CD14-positive monocyte (primary cell): ENCODE measurements around the gene IGF2R. TPM values are rescaled to one million over a fixed set of nuclear protein-coding genes. Genes with fewer than 3 reads are reported as not detected.

Source experiments
- DNase-seq, 3 donors: peaks; one replicate each; pipeline ENCODE4 v3.0.0-alpha.2; 2011 to 2022
- H2AFZ ChIP-seq: 2 replicates; pipeline ENCODE4 v1.6.0; 2012; ENCODE audit warnings: mild to moderate bottlenecking, low read depth, low read length, inconsistent platforms; ENCODE audit not compliant: insufficient read depth, poor library complexity, severe bottlenecking
- H3K27ac ChIP-seq, 2 donors: 1 replicate in 1 of 2; 2 replicates in 1 of 2; pipeline ENCODE4 v1.5.1; 2012 to 2013; ENCODE audit warnings: low read length in 2 of 2, control low read depth in 1 of 2, inconsistent platforms in 1 of 2, low read depth in 1 of 2, mild to moderate bottlenecking in 1 of 2
- H3K27me3 ChIP-seq, 2 donors: one replicate each; pipeline versions ENCODE4 v1.6.0 to v1.6.1; 2011 to 2013; ENCODE audit warnings: low read length in 2 of 2; ENCODE audit not compliant: control insufficient read depth in 2 of 2, insufficient read depth in 2 of 2
- H3K36me3 ChIP-seq, 2 donors: replicated peaks in 1 of 2; 1 replicate in 1 of 2; 2 replicates in 1 of 2; pipeline versions ENCODE4 v1.5.1 to v1.6.1; 2012 to 2013; ENCODE audit warnings: low read length in 2 of 2, control low read depth in 1 of 2, inconsistent platforms in 1 of 2, mild to moderate bottlenecking in 1 of 2; ENCODE audit not compliant: insufficient read depth in 2 of 2, control insufficient read depth in 1 of 2
- H3K4me1 ChIP-seq, 2 donors: 1 replicate in 1 of 2; 2 replicates in 1 of 2; pipeline versions ENCODE4 v1.5.1 to v1.6.1; 2012 to 2013; ENCODE audit warnings: low read length in 2 of 2, control low read depth in 1 of 2, inconsistent platforms in 1 of 2, mild to moderate bottlenecking in 1 of 2, moderate library complexity in 1 of 2; ENCODE audit not compliant: insufficient read depth in 2 of 2, control insufficient read depth in 1 of 2
- H3K4me2 ChIP-seq: replicated peaks from 2 replicates; pipeline ENCODE3; 2012; ENCODE audit warnings: low read length, moderate library complexity, mild to moderate bottlenecking; ENCODE audit not compliant: poor library complexity, severe bottlenecking; ENCODE audit errors: extremely low read depth
- H3K4me3 ChIP-seq, 3 experiments: fragments of 200-600 bp in 1 of 3; sonication (generic) in 1 of 3; replicated peaks in 1 of 3; 1 replicate in 2 of 3; 2 replicates in 1 of 3; pipeline ENCODE4 v1.5.1; 2011 to 2013; ENCODE audit warnings: low read length in 3 of 3, mild to moderate bottlenecking in 3 of 3, control low read depth in 2 of 3, low read depth in 2 of 3, inconsistent platforms in 1 of 3, moderate library complexity in 1 of 3
- H3K79me2 ChIP-seq: 2 replicates; pipeline ENCODE4 v1.6.0; 2012; ENCODE audit warnings: mild to moderate bottlenecking, control low read depth, inconsistent platforms, low read length, moderate library complexity; ENCODE audit not compliant: insufficient read depth
- H3K9ac ChIP-seq: 2 replicates; pipeline ENCODE4 v1.6.0; 2017; ENCODE audit warnings: low read length, mild to moderate bottlenecking; ENCODE audit not compliant: insufficient read depth, poor library complexity, severe bottlenecking
- H3K9me3 ChIP-seq, 2 donors: replicated peaks in 1 of 2; 1 replicate in 1 of 2; 2 replicates in 1 of 2; pipeline versions ENCODE4 v1.5.1 to v1.6.1; 2012 to 2013; ENCODE audit warnings: low read length in 2 of 2, control low read depth in 1 of 2; ENCODE audit not compliant: control insufficient read depth in 1 of 2, insufficient read depth in 1 of 2
- H4K20me1 ChIP-seq: 2 replicates; pipeline ENCODE4 v1.6.0; 2012; ENCODE audit warnings: mild to moderate bottlenecking, low read length, control low read depth, moderate library complexity; ENCODE audit not compliant: insufficient read depth
- H3K27ac Mint-ChIP-seq, 7 donors: one replicate each; pipeline ENCODE4 v1.8.0; 2020; ENCODE audit warnings: mild to moderate bottlenecking in 7 of 7, mixed read lengths in 7 of 7, moderate library complexity in 6 of 7, inconsistent platforms in 2 of 7
- H3K27me3 Mint-ChIP-seq, 3 donors: one replicate each; pipeline ENCODE4 v1.8.0; 2021 to 2022; ENCODE audit warnings: low read depth in 3 of 3, mild to moderate bottlenecking in 3 of 3, mixed read lengths in 3 of 3, moderate library complexity in 3 of 3, inconsistent platforms in 1 of 3
- H3K36me3 Mint-ChIP-seq, 2 donors: one replicate each; pipeline ENCODE4 v1.8.0; 2020; ENCODE audit warnings: mixed read lengths in 2 of 2, inconsistent platforms in 1 of 2, mild to moderate bottlenecking in 1 of 2
- H3K4me1 Mint-ChIP-seq: one replicate; pipeline ENCODE4 v1.8.0; 2020; ENCODE audit warnings: mild to moderate bottlenecking, mixed read lengths
- H3K4me3 Mint-ChIP-seq, 2 donors: one replicate each; pipeline ENCODE4 v1.8.0; 2020; ENCODE audit warnings: mild to moderate bottlenecking in 2 of 2, mixed read lengths in 2 of 2, moderate library complexity in 1 of 2
- H3K9me3 Mint-ChIP-seq, 7 donors: one replicate each; pipeline ENCODE4 v1.8.0; 2020 to 2022; ENCODE audit warnings: mixed read lengths in 7 of 7, mild to moderate bottlenecking in 6 of 7, moderate library complexity in 6 of 7, inconsistent platforms in 2 of 7
- CTCF ChIP-seq: fragments of 200-600 bp; IDR thresholded peaks from one replicate; pipeline ENCODE4 v1.8.0; 2022; ENCODE audit warnings: antibody characterized with exemption, mild to moderate bottlenecking
- WGBS: methylation state at CpG from one replicate; pipeline ENCODE4 v1.1.5; 2013; ENCODE audit warnings: missing lambda C conversion rate; ENCODE audit not compliant: insufficient coverage; 5-methylcytosine and 5-hydroxymethylcytosine counted together
- intact Hi-C, 2 donors: fragments of 100-400 bp; cut with micrococcal nuclease; formaldehyde crosslinking; loops; one replicate each; pipeline versions ENCODE4 v1.15.0 to v1.15.1; 2023
- polyA plus RNA-seq, 3 donors: library from polyadenylated mRNA; depleted of rRNA in 1 of 3; unstranded in 2 of 3; stranded (reverse) in 1 of 3; fragments of 300-500 nt in 2 of 3; fragments of >200 nt in 1 of 3; fragmentation: Illumina TruSeq in 2 of 3; gene quantifications; 1 replicate in 2 of 3; 2 replicates in 1 of 3; pipeline ENCODE4 v1.2.3, GENCODE V29; 2012 to 2021

IGF2R gene
- polyA plus RNA-seq, 3 donors, result 6.9 to 44.8 (median 8.2) TPM

GRCh38 chr6:159948199-159948598 is 20.7 kb upstream of the IGF2R start:
- H3K27ac Mint-ChIP-seq, result no peak overlapping the region

GRCh38 chr6:159951772-159952171 is 17.1 kb upstream of the IGF2R start:
- peak overlapping the region in 1 of 2 donors; percentile 36 for H3K4me3 Mint-ChIP-seq
- peak overlapping the region; percentile 85 to 94 for H3K27ac ChIP-seq
- no peaks in the 10 kb centered on the region for H3K36me3 ChIP-seq
- H3K4me2 ChIP-seq, result peak overlapping the region; percentile 74
- 100% methylated on average over 2 of the region's 7 CpGs for WGBS
- H3K27me3 Mint-ChIP-seq, result peaks cover 0 to 8% (median 5%) of the 10 kb centered on the region in 3 donors
- H3K4me1 Mint-ChIP-seq, result peaks cover 51% of the 10 kb centered on the region
- peak overlapping the region; percentile 49 for H2AFZ ChIP-seq
- H3K36me3 Mint-ChIP-seq, result no peaks in the 10 kb centered on the region
- H4K20me1 ChIP-seq, result no peaks in the 10 kb centered on the region
- H3K9ac ChIP-seq, result no peak overlapping the region
- H3K27me3 ChIP-seq, result no peaks in the 10 kb centered on the region
- H3K27ac Mint-ChIP-seq, result peak overlapping the region in 6 of 7 donors; percentile 95 to 100 (median 99)
- no peaks in the 10 kb centered on the region for H3K9me3 ChIP-seq
- intact Hi-C loops, result loop anchor here in 1 of 2 donors (5.0 kb wide), 1 partner anchor 36 kb away; no protein-coding TSS in a partner anchor
- H3K79me2 ChIP-seq, result no peaks in the 10 kb centered on the region
- peak overlapping the region in 1 of 3 experiments; percentile 64 for H3K4me3 ChIP-seq
- peak in 1 of 3 donors; percentile 40 for DNase-seq
- H3K9me3 Mint-ChIP-seq, result peaks cover 0 to 10% (median 8%) of the 10 kb centered on the region in 7 donors
- H3K4me1 ChIP-seq, result peaks cover 47 to 49% of the 10 kb centered on the region in 2 donors
- TF ChIP-seq CTCF, result no peak

More at GRCh38 chr6:159948199-159948598, 20.7 kb upstream of the IGF2R start:
- H3K27me3 Mint-ChIP-seq, result peaks cover 0 to 8% (median 5%) of the 10 kb centered on the region in 3 donors
- no peak overlapping the region for H2AFZ ChIP-seq
- H3K27me3 ChIP-seq, result no peaks in the 10 kb centered on the region
- H3K9me3 ChIP-seq, result peaks cover 13 to 19% of the 10 kb centered on the region in 2 donors
- H3K4me3 ChIP-seq, result no peak overlapping the region
- H3K4me1 ChIP-seq, result peaks cover 35 to 40% of the 10 kb centered on the region in 2 donors
- H4K20me1 ChIP-seq, result no peaks in the 10 kb centered on the region
- peak overlapping the region in 1 of 2 donors; percentile 26 for H3K4me3 Mint-ChIP-seq
- 100% methylated on average over 1 of the region's 4 CpGs for WGBS
- H3K36me3 Mint-ChIP-seq, result peaks cover 11% of the 10 kb centered on the region in 2 donors
- H3K27ac ChIP-seq, result no peak overlapping the region
- no peak for TF ChIP-seq CTCF
- H3K36me3 ChIP-seq, result no peaks in the 10 kb centered on the region
- no peak overlapping the region for H3K9ac ChIP-seq
- H3K79me2 ChIP-seq, result no peaks in the 10 kb centered on the region
- intact Hi-C loops, result no loop called here
- no peak for DNase-seq
- no peak overlapping the region for H3K4me2 ChIP-seq
- H3K4me1 Mint-ChIP-seq, result peaks cover 33% of the 10 kb centered on the region
- peaks cover 11 to 19% (median 17%) of the 10 kb centered on the region in 7 donors for H3K9me3 Mint-ChIP-seq
